HEK293 (cell line): ENCODE measurements around the gene RIPK4.

Experiments
- CTCF ChIA-PET: fragments of 350-600 bp; formaldehyde crosslinking; extraction: SDS; loops from one replicate; lab custom pipeline; 2021; ENCODE audit warnings: antibody characterized with exemption; lab: Yijun Ruan, JAX
- POLR2A ChIA-PET: fragments of 300-600 bp; formaldehyde crosslinking; extraction: SDS; loops from one replicate; lab custom pipeline; 2020; ENCODE audit warnings: antibody characterized with exemption, inconsistent platforms; lab: Yijun Ruan, JAX
- H3K27ac ChIP-seq: fragments of 200-500 bp; sonication (Bioruptor generic); 2 replicates; pipeline ENCODE4 v1.5.1; 2014; ENCODE audit warnings: low read depth, low read length, control low read depth, inconsistent platforms; ENCODE audit errors: extremely low read depth
- H3K36me3 ChIP-seq, 2 experiments: fragments of 200-500 bp in 1 of 2; sonication (Bioruptor generic) in 1 of 2; 1 replicate in 1 of 2; 2 replicates in 1 of 2; pipeline ENCODE4 v1.5.1; 2014 to 2017; ENCODE audit warnings: inconsistent platforms in 2 of 2, low read length in 2 of 2; ENCODE audit not compliant: control insufficient read depth in 2 of 2, insufficient read depth in 1 of 2
- H3K4me1 ChIP-seq: fragments of 200-500 bp; sonication (Bioruptor generic); 2 replicates; pipeline ENCODE4 v1.5.1; 2014; ENCODE audit warnings: mild to moderate bottlenecking, low read length, inconsistent platforms; ENCODE audit not compliant: control insufficient read depth, insufficient read depth
- H3K4me3 ChIP-seq: 2 replicates; pipeline ENCODE4 v1.5.1; 2011; ENCODE audit warnings: low read depth, mild to moderate bottlenecking, control low read depth, low read length, moderate library complexity
- H3K9me3 ChIP-seq: fragments of 200-500 bp; sonication (Bioruptor generic); 2 replicates; pipeline ENCODE4 v1.5.1; 2014; ENCODE audit warnings: low read depth, low read length, inconsistent platforms; ENCODE audit not compliant: control insufficient read depth, insufficient read depth
- AEBP2 ChIP-seq: fragments of 450-650 bp; formaldehyde crosslinking; IDR thresholded peaks from 2 replicates; pipeline ENCODE4 v1.5.1; 2016; ENCODE audit warnings: missing biosample characterization, missing genetic modification characterization, borderline replicate concordance
- EGR2 ChIP-seq: fragments of 450-650 bp; formaldehyde crosslinking; IDR thresholded peaks from 2 replicates; pipeline ENCODE4 v1.5.1; 2016; ENCODE audit warnings: low read depth, missing biosample characterization, missing genetic modification characterization
- GLIS1 ChIP-seq: fragments of 450-650 bp; formaldehyde crosslinking; IDR thresholded peaks from 2 replicates; pipeline ENCODE4 v1.5.1; 2016; ENCODE audit warnings: missing biosample characterization, missing genetic modification characterization
- YY1 ChIP-seq: fragments of 450-650 bp; formaldehyde crosslinking; IDR thresholded peaks from 2 replicates; pipeline ENCODE4 v1.5.1; 2018; ENCODE audit warnings: missing biosample characterization, missing genetic modification characterization
- ZBTB7A ChIP-seq: fragments of 450-650 bp; formaldehyde crosslinking; IDR thresholded peaks from 2 replicates; pipeline ENCODE4 v1.5.1; 2016; ENCODE audit warnings: low read depth, missing biosample characterization, missing genetic modification characterization
- ZIC2 ChIP-seq: fragments of 450-650 bp; formaldehyde crosslinking; IDR thresholded peaks from 2 replicates; pipeline ENCODE4 v1.5.1; 2016; ENCODE audit warnings: missing biosample characterization, missing genetic modification characterization
- ZNF114 ChIP-seq: fragments of 450-650 bp; formaldehyde crosslinking; IDR thresholded peaks from 2 replicates; pipeline ENCODE4 v1.5.0; 2017; ENCODE audit warnings: missing biosample characterization, missing genetic modification characterization
- ZNF132 ChIP-seq: fragments of 450-650 bp; formaldehyde crosslinking; IDR thresholded peaks from 2 replicates; pipeline ENCODE4 v1.5.1; 2017; ENCODE audit warnings: missing biosample characterization, missing genetic modification characterization, borderline replicate concordance
- ZNF174 ChIP-seq: fragments of 450-650 bp; formaldehyde crosslinking; IDR thresholded peaks from 2 replicates; pipeline ENCODE4 v1.5.0; 2017; ENCODE audit warnings: missing biosample characterization, mild to moderate bottlenecking, missing genetic modification characterization
- ZNF239 ChIP-seq: fragments of 450-650 bp; formaldehyde crosslinking; IDR thresholded peaks from 2 replicates; pipeline ENCODE4 v1.5.1; 2016; ENCODE audit warnings: missing biosample characterization, missing genetic modification characterization
- ZNF248 ChIP-seq: fragments of 450-650 bp; formaldehyde crosslinking; IDR thresholded peaks from 2 replicates; pipeline ENCODE4 v1.5.1; 2017; ENCODE audit warnings: missing biosample characterization, missing genetic modification characterization
- ZNF311 ChIP-seq: fragments of 450-650 bp; formaldehyde crosslinking; IDR thresholded peaks from 2 replicates; pipeline ENCODE4 v1.5.1; 2017; ENCODE audit warnings: missing biosample characterization, missing genetic modification characterization, borderline replicate concordance
- ZNF341 ChIP-seq: fragments of 450-650 bp; formaldehyde crosslinking; IDR thresholded peaks from 2 replicates; pipeline ENCODE4; 2016; ENCODE audit warnings: low read depth, missing biosample characterization, missing genetic modification characterization
- ZNF354C ChIP-seq: fragments of 450-650 bp; formaldehyde crosslinking; IDR thresholded peaks from 2 replicates; pipeline ENCODE4 v1.5.1; 2016; ENCODE audit warnings: missing biosample characterization, missing genetic modification characterization, low read depth, borderline replicate concordance
- ZNF37A ChIP-seq: fragments of 450-650 bp; IDR thresholded peaks from 2 replicates; pipeline ENCODE4 v1.5.1; 2018; ENCODE audit warnings: missing biosample characterization, missing genetic modification characterization
- ZNF548 ChIP-seq: fragments of 450-650 bp; formaldehyde crosslinking; IDR thresholded peaks from 2 replicates; pipeline ENCODE4 v1.5.1; 2016; ENCODE audit warnings: missing biosample characterization, missing genetic modification characterization
- ZNF600 ChIP-seq: fragments of 450-650 bp; formaldehyde crosslinking; IDR thresholded peaks from 2 replicates; pipeline ENCODE4 v1.5.1; 2016; ENCODE audit warnings: missing biosample characterization, missing genetic modification characterization
- ZNF626 ChIP-seq: fragments of 450-650 bp; sonication (Bioruptor Pico); formaldehyde crosslinking; IDR thresholded peaks from 2 replicates; pipeline ENCODE4 v1.5.1; 2018; ENCODE audit warnings: missing biosample characterization, missing genetic modification characterization, inconsistent platforms
- ZNF670 ChIP-seq: fragments of 450-650 bp; formaldehyde crosslinking; IDR thresholded peaks from 2 replicates; pipeline ENCODE4 v1.5.1; 2016; ENCODE audit warnings: missing biosample characterization, missing genetic modification characterization, low read depth
- ZSCAN16 ChIP-seq: fragments of 450-650 bp; formaldehyde crosslinking; IDR thresholded peaks from 2 replicates; pipeline ENCODE4 v1.5.1; 2016; ENCODE audit warnings: missing biosample characterization, missing genetic modification characterization
- TF ChIP-seq, protein P1 (sequence below): fragments of 450-650 bp; formaldehyde crosslinking; IDR thresholded peaks from 2 replicates; pipeline ENCODE4 v1.5.1; 2016; ENCODE audit warnings: missing biosample characterization, missing genetic modification characterization
- TF ChIP-seq, protein P2 (sequence below): fragments of 450-650 bp; formaldehyde crosslinking; IDR thresholded peaks from 2 replicates; pipeline ENCODE4 v1.5.1; 2017; ENCODE audit warnings: missing biosample characterization, missing genetic modification characterization
- TF ChIP-seq, protein P3 (sequence below): fragments of 450-650 bp; formaldehyde crosslinking; IDR thresholded peaks from 2 replicates; pipeline ENCODE4 v1.5.1; 2017; ENCODE audit warnings: missing biosample characterization, missing genetic modification characterization

The RIPK4 gene

DNA sequence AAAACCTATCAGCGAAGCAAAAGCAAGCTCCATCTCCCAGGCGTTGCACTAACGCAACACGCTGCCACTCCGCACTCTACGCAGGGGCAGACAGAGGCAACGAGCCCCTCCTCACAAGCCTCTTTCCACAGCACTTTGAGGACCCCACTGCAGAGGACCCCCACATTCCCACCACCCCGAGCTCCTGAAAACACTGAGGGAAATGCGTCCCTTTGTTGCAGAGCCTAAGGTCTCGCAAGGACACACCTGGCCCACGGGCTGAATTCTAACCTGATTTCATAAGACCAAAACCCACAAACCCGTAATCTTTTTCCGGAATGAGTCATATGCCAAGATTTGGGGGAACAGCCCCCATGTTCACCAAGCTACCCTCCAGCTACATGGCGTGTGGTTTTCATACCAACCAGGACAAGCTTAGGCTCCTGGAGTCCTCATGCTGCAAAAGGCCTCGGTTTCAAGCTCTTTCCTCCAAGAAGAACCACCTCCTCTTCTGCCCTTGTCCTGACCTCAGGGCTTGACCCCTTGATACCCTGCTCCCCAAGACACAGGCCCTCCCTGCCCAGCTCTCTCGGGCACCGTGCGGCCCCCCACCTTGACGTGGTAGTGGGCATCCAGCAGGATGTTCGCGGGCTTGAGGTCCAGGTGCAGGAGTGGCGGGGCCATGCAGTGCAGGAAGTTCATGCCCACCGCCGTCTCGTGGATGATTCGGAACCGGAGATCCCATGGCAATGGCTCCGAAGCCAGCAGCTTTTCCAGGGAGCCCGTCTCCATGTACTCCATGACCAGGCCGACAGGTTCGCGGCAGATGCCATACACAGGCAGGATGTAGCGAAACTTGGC is 10.7 kb downstream of the RIPK4 start:
- H3K36me3 ChIP-seq: peaks cover 8 to 31% of the 10 kb centered on the region in 2 experiments; a peak in 2 of 3 replicates
- ChIA-PET CTCF (interaction anchor here (0.8 to 1.4 kb wide), 2 partner anchors 10 to 143 kb away, joined by 4 to 5 read pairs; partner anchors contain the start of gene RIPK4), POLR2A (no interaction called here)
- H3K9me3 ChIP-seq: no peaks in the 10 kb centered on the region
- peaks cover 3% of the 10 kb centered on the region for H3K4me1 ChIP-seq
- no peak overlapping the region for H3K27ac ChIP-seq
- H3K4me3 ChIP-seq: no peak overlapping the region
- TF ChIP-seq ZNF132 (tag by site-specific recombination) (no peak), ZNF354C (tag by site-specific recombination) (no peak), ZNF174 (tag by site-specific recombination) (no peak), AEBP2 (tag by site-specific recombination) (no peak), ZNF341 (tag by site-specific recombination) (no peak), ZNF239 (tag by site-specific recombination) (no peak), ZNF248 (tag by site-specific recombination) (no peak), ZNF311 (tag by site-specific recombination) (no peak), ZSCAN16 (tag by site-specific recombination) (no peak), ZNF37A (tag by site-specific recombination) (no peak), ZNF670 (tag by site-specific recombination) (no peak)
- TF ChIP-seq, protein P1, sequence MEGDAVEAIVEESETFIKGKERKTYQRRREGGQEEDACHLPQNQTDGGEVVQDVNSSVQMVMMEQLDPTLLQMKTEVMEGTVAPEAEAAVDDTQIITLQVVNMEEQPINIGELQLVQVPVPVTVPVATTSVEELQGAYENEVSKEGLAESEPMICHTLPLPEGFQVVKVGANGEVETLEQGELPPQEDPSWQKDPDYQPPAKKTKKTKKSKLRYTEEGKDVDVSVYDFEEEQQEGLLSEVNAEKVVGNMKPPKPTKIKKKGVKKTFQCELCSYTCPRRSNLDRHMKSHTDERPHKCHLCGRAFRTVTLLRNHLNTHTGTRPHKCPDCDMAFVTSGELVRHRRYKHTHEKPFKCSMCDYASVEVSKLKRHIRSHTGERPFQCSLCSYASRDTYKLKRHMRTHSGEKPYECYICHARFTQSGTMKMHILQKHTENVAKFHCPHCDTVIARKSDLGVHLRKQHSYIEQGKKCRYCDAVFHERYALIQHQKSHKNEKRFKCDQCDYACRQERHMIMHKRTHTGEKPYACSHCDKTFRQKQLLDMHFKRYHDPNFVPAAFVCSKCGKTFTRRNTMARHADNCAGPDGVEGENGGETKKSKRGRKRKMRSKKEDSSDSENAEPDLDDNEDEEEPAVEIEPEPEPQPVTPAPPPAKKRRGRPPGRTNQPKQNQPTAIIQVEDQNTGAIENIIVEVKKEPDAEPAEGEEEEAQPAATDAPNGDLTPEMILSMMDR (tag by site-specific recombination): no peak

DNA sequence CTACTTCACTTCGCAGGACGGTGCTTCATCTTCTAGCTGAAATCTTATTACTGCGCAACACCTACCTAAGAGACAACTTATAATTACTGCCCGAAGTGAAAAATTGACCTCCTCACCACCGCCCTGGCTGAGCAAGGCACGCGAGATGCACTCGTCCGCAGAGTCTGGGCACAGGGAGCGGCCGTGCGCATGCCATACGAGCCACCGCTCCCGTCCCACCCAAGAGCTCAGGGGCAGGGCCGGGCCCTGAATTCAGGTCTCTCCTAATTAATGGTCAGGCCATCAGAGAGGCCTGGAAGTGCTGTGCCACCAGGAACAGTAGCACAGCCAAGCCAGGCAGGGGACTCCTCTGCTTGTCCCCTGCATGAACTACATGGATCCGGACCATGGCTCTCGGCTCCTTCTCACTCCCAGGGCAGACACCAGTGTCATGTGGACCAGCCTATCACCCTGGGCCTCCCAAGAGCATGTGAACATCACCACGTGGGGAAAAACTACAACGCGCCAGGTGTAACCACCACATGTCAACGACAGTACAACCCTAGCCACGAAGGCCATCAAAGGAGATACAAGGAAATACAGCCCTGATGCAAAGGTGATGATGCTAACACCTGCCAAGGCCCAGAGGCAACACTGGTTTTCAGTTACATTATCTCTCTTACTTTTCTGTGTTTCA is 11.5 kb downstream of the RIPK4 start:
- Histone ChIP-seq H3K36me3 (peaks cover 10 to 38% of the 10 kb centered on the region in 2 experiments; a peak in 2 of 3 replicates), H3K4me3 (no peak overlapping the region), H3K27ac (no peak overlapping the region), H3K4me1 (no peaks in the 10 kb centered on the region), H3K9me3 (no peaks in the 10 kb centered on the region)
- POLR2A ChIA-PET: no interaction called here
- TF ChIP-seq, protein P2, sequence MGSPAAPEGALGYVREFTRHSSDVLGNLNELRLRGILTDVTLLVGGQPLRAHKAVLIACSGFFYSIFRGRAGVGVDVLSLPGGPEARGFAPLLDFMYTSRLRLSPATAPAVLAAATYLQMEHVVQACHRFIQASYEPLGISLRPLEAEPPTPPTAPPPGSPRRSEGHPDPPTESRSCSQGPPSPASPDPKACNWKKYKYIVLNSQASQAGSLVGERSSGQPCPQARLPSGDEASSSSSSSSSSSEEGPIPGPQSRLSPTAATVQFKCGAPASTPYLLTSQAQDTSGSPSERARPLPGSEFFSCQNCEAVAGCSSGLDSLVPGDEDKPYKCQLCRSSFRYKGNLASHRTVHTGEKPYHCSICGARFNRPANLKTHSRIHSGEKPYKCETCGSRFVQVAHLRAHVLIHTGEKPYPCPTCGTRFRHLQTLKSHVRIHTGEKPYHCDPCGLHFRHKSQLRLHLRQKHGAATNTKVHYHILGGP (tag by site-specific recombination): no peak
- TF ChIP-seq ZNF600: 0 out of 2 replicates have a peak, but pooled peaks have one; percentile 20
- CTCF ChIA-PET: interaction anchor here (0.6 to 1.2 kb wide), 4 partner anchors 15 to 143 kb away, joined by 3 to 5 read pairs (median 4); no protein-coding TSS in a partner anchor

DNA sequence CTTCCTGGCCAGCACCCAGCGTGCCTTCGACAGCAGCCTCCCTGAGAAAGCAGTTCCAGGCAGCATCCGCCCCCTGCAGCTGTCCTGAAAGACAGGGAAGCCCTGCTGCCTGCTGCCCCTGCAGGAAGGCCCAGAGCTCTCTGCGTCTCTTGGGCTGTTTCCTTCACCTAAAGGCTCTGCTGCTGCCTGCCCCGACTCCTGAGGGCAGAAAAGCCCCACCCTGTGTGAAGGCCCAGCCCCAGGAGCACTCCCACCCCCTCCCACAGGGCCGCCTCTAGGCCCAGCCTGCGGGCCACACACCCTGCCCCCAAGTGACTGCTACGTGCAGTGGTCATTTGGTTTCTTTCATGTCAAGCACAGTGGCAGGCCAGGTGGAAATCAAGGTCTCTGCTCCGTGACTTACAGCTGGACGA is 12.4 kb downstream of the RIPK4 start:
- Histone ChIP-seq H3K27ac (no peak overlapping the region), H3K9me3 (no peaks in the 10 kb centered on the region), H3K4me1 (no peaks in the 10 kb centered on the region), H3K4me3 (no peak overlapping the region), H3K36me3 (peaks cover 15 to 46% of the 10 kb centered on the region in 2 experiments; a peak in 2 of 3 replicates)
- CTCF ChIA-PET: interaction anchor here (0.6 to 1.2 kb wide), 3 partner anchors 22 to 142 kb away, joined by 3 to 4 read pairs (median 3); no protein-coding TSS in a partner anchor
- POLR2A ChIA-PET: no interaction called here
- no peak for TF ChIP-seq ZBTB7A (tag by site-specific recombination)
- TF ChIP-seq, protein P3, sequence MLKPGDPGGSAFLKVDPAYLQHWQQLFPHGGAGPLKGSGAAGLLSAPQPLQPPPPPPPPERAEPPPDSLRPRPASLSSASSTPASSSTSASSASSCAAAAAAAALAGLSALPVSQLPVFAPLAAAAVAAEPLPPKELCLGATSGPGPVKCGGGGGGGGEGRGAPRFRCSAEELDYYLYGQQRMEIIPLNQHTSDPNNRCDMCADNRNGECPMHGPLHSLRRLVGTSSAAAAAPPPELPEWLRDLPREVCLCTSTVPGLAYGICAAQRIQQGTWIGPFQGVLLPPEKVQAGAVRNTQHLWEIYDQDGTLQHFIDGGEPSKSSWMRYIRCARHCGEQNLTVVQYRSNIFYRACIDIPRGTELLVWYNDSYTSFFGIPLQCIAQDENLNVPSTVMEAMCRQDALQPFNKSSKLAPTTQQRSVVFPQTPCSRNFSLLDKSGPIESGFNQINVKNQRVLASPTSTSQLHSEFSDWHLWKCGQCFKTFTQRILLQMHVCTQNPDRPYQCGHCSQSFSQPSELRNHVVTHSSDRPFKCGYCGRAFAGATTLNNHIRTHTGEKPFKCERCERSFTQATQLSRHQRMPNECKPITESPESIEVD (tag by site-specific recombination): no peak
- peak; percentile 85 for TF ChIP-seq ZIC2 (tag by site-specific recombination)
- peak; percentile 68 for TF ChIP-seq ZNF341 (tag by site-specific recombination)
- peak; percentile 20; the same call in 1 of the 2 replicates for TF ChIP-seq EGR2 (tag by site-specific recombination)
- no peak for TF ChIP-seq ZNF626 (tag by site-specific recombination)
- no peak for TF ChIP-seq ZNF114 (tag by site-specific recombination)
- peak; percentile 27; the same call in 1 of the 2 replicates for TF ChIP-seq GLIS1 (tag by site-specific recombination)
- TF ChIP-seq YY1 (tag by site-specific recombination): no peak
- TF ChIP-seq ZNF548 (tag by site-specific recombination): no peak
- no peak for TF ChIP-seq ZNF174 (tag by site-specific recombination)
